Memory B cell (primary cell): ENCODE measurements around the gene BNC2.

ENCODE experiments used
- ATAC-seq: fragments of 150-1000 bp; cut with Tn5 transposase; 2 replicates; pipeline ENCODE4 v1.10.0; 2021; ENCODE audit warnings: low read depth, mild to moderate bottlenecking, moderate library complexity
- DNase-seq, 2 donors: peaks; one replicate each; pipeline ENCODE4 v3.0.0; 2022; ENCODE audit warnings: low spot score in 2 of 2
- H3K27ac Mint-ChIP-seq: one replicate; pipeline ENCODE4 v1.8.0; 2022; ENCODE audit warnings: mild to moderate bottlenecking, moderate library complexity, mixed read lengths
- H3K27me3 Mint-ChIP-seq: one replicate; pipeline ENCODE4 v1.8.0; 2022; ENCODE audit warnings: mixed read lengths
- H3K36me3 Mint-ChIP-seq: one replicate; pipeline ENCODE4 v1.8.0; 2022; ENCODE audit warnings: mild to moderate bottlenecking, mixed read lengths
- H3K4me1 Mint-ChIP-seq: one replicate; pipeline ENCODE4 v1.8.0; 2022; ENCODE audit warnings: mixed read lengths
- H3K4me3 Mint-ChIP-seq: one replicate; pipeline ENCODE4 v1.8.0; 2022; ENCODE audit warnings: mild to moderate bottlenecking, moderate library complexity, mixed read lengths
- H3K9me3 Mint-ChIP-seq: one replicate; pipeline ENCODE4 v1.8.0; 2022; ENCODE audit warnings: mixed read lengths

BNC2 gene

GRCh38 chr9:16613605-16614004, 256.9 kb downstream of the BNC2 start:
- Mint-ChIP-seq H3K36me3 (no peaks in the 10 kb centered on the region), H3K4me1 (no peaks in the 10 kb centered on the region), H3K4me3 (no peak overlapping the region), H3K9me3 (no peaks in the 10 kb centered on the region), H3K27me3 (no peaks in the 10 kb centered on the region), H3K27ac (no peak overlapping the region)
- ATAC-seq, result no peak
- no peak for DNase-seq

- ATAC-seq, result no peak
- Mint-ChIP-seq H3K36me3 (no peaks in the 10 kb centered on the region), H3K9me3 (no peaks in the 10 kb centered on the region), H3K27ac (no peak overlapping the region), H3K4me1 (no peaks in the 10 kb centered on the region), H3K27me3 (no peaks in the 10 kb centered on the region), H3K4me3 (no peak overlapping the region)
- DNase-seq, result no peak
These were observed 257.4 kb downstream of the BNC2 start for GRCh38 chr9:16613051-16613450.

- Mint-ChIP-seq H3K4me3 (no peak overlapping the region), H3K36me3 (no peaks in the 10 kb centered on the region), H3K4me1 (no peaks in the 10 kb centered on the region), H3K27me3 (no peaks in the 10 kb centered on the region), H3K9me3 (no peaks in the 10 kb centered on the region), H3K27ac (no peak overlapping the region)
- ATAC-seq (no peak), DNase-seq (no peak)
These were observed 257.8 kb downstream of the BNC2 start for GRCh38 chr9:16612627-16613026.

- Mint-ChIP-seq H3K27me3 (no peaks in the 10 kb centered on the region), H3K4me3 (no peak overlapping the region), H3K9me3 (no peaks in the 10 kb centered on the region), H3K27ac (no peak overlapping the region), H3K4me1 (no peaks in the 10 kb centered on the region), H3K36me3 (no peaks in the 10 kb centered on the region)
- DNase-seq (no peak), ATAC-seq (no peak)
These were observed 258.5 kb downstream of the BNC2 start for GRCh38 chr9:16611983-16612382.

- H3K27ac Mint-ChIP-seq, result no peak overlapping the region
- no peaks in the 10 kb centered on the region for H3K27me3 Mint-ChIP-seq
- ATAC-seq (no peak), DNase-seq (no peak)
- H3K9me3 Mint-ChIP-seq, result no peaks in the 10 kb centered on the region
- no peaks in the 10 kb centered on the region for H3K4me1 Mint-ChIP-seq
- no peaks in the 10 kb centered on the region for H3K36me3 Mint-ChIP-seq
- no peak overlapping the region for H3K4me3 Mint-ChIP-seq
These were observed 259.5 kb downstream of the BNC2 start for GRCh38 chr9:16611001-16611400.

GRCh38 chr9:16610538-16610937, 259.9 kb downstream of the BNC2 start:
- no peaks in the 10 kb centered on the region for H3K9me3 Mint-ChIP-seq
- H3K4me1 Mint-ChIP-seq, result no peaks in the 10 kb centered on the region
- no peak for ATAC-seq
- no peaks in the 10 kb centered on the region for H3K36me3 Mint-ChIP-seq
- DNase-seq, result no peak
- no peaks in the 10 kb centered on the region for H3K27me3 Mint-ChIP-seq
- H3K4me3 Mint-ChIP-seq, result no peak overlapping the region
- H3K27ac Mint-ChIP-seq, result no peak overlapping the region

GRCh38 chr9:16608906-16609305, 261.6 kb downstream of the BNC2 start:
- Mint-ChIP-seq H3K27ac (no peak overlapping the region), H3K9me3 (no peaks in the 10 kb centered on the region), H3K4me3 (no peak overlapping the region), H3K36me3 (no peaks in the 10 kb centered on the region), H3K4me1 (no peaks in the 10 kb centered on the region), H3K27me3 (no peaks in the 10 kb centered on the region)
- DNase-seq, result no peak
- no peak for ATAC-seq

- Mint-ChIP-seq H3K9me3 (peaks cover 2% of the 10 kb centered on the region), H3K27me3 (no peaks in the 10 kb centered on the region), H3K27ac (no peak overlapping the region), H3K4me3 (no peak overlapping the region), H3K36me3 (no peaks in the 10 kb centered on the region), H3K4me1 (no peaks in the 10 kb centered on the region)
- DNase-seq, result no peak
- no peak for ATAC-seq
These were observed 268.0 kb downstream of the BNC2 start for GRCh38 chr9:16602494-16602893.

- DNase-seq, result no peak
- Mint-ChIP-seq H3K9me3 (peaks cover 2% of the 10 kb centered on the region), H3K4me3 (no peak overlapping the region), H3K27ac (no peak overlapping the region), H3K27me3 (no peaks in the 10 kb centered on the region), H3K36me3 (no peaks in the 10 kb centered on the region), H3K4me1 (no peaks in the 10 kb centered on the region)
- ATAC-seq, result no peak
These were observed 268.5 kb downstream of the BNC2 start for GRCh38 chr9:16601991-16602390.

GRCh38 chr9:16598316-16598715, 272.2 kb downstream of the BNC2 start:
- DNase-seq (no peak), ATAC-seq (no peak)
- peaks cover 2% of the 10 kb centered on the region for H3K9me3 Mint-ChIP-seq
- H3K4me1 Mint-ChIP-seq, result no peaks in the 10 kb centered on the region
- H3K27me3 Mint-ChIP-seq, result no peaks in the 10 kb centered on the region
- no peaks in the 10 kb centered on the region for H3K36me3 Mint-ChIP-seq
- H3K27ac Mint-ChIP-seq, result no peak overlapping the region
- no peak overlapping the region for H3K4me3 Mint-ChIP-seq

- H3K27me3 Mint-ChIP-seq, result no peaks in the 10 kb centered on the region
- H3K4me3 Mint-ChIP-seq, result no peak overlapping the region
- no peaks in the 10 kb centered on the region for H3K4me1 Mint-ChIP-seq
- no peak for DNase-seq
- H3K36me3 Mint-ChIP-seq, result no peaks in the 10 kb centered on the region
- no peak for ATAC-seq
- peaks cover 2% of the 10 kb centered on the region for H3K9me3 Mint-ChIP-seq
- no peak overlapping the region for H3K27ac Mint-ChIP-seq
These were observed 273.3 kb downstream of the BNC2 start for GRCh38 chr9:16597136-16597535.

GRCh38 chr9:16595227-16595626, 275.2 kb downstream of the BNC2 start:
- H3K27me3 Mint-ChIP-seq, result no peaks in the 10 kb centered on the region

GRCh38 chr9:16594787-16595186, 275.7 kb downstream of the BNC2 start:
- ATAC-seq (no peak), DNase-seq (no peak)
- Mint-ChIP-seq H3K36me3 (no peaks in the 10 kb centered on the region), H3K27me3 (no peaks in the 10 kb centered on the region), H3K4me1 (no peaks in the 10 kb centered on the region), H3K27ac (no peak overlapping the region), H3K9me3 (peaks cover 2% of the 10 kb centered on the region), H3K4me3 (no peak overlapping the region)

More at GRCh38 chr9:16595227-16595626, 275.2 kb downstream of the BNC2 start:
- Mint-ChIP-seq H3K4me1 (no peaks in the 10 kb centered on the region), H3K27ac (no peak overlapping the region), H3K9me3 (peaks cover 2% of the 10 kb centered on the region), H3K4me3 (no peak overlapping the region), H3K36me3 (no peaks in the 10 kb centered on the region)
- ATAC-seq (no peak), DNase-seq (no peak)

- no peaks in the 10 kb centered on the region for H3K36me3 Mint-ChIP-seq
- peaks cover 2% of the 10 kb centered on the region for H3K9me3 Mint-ChIP-seq
- H3K27me3 Mint-ChIP-seq, result no peaks in the 10 kb centered on the region
- no peaks in the 10 kb centered on the region for H3K4me1 Mint-ChIP-seq
- no peak overlapping the region for H3K4me3 Mint-ChIP-seq
- DNase-seq (no peak), ATAC-seq (no peak)
- no peak overlapping the region for H3K27ac Mint-ChIP-seq
These were observed 276.7 kb downstream of the BNC2 start for GRCh38 chr9:16593746-16594145.

GRCh38 chr9:16591092-16591491, 279.4 kb downstream of the BNC2 start:
- no peaks in the 10 kb centered on the region for H3K4me1 Mint-ChIP-seq
- no peak for ATAC-seq
- H3K27me3 Mint-ChIP-seq, result no peaks in the 10 kb centered on the region
- no peak for DNase-seq
- H3K4me3 Mint-ChIP-seq, result no peak overlapping the region
- no peaks in the 10 kb centered on the region for H3K36me3 Mint-ChIP-seq
- H3K9me3 Mint-ChIP-seq, result peaks cover 6% of the 10 kb centered on the region
- H3K27ac Mint-ChIP-seq, result no peak overlapping the region

- Mint-ChIP-seq H3K27me3 (no peaks in the 10 kb centered on the region), H3K36me3 (no peaks in the 10 kb centered on the region), H3K4me3 (no peak overlapping the region), H3K4me1 (no peaks in the 10 kb centered on the region), H3K27ac (no peak overlapping the region), H3K9me3 (peaks cover 6% of the 10 kb centered on the region)
- ATAC-seq (no peak), DNase-seq (no peak)
These were observed 284.9 kb downstream of the BNC2 start for GRCh38 chr9:16585591-16585990.
